ENCODE results near the gene FLCN.

The FLCN gene

DNA sequence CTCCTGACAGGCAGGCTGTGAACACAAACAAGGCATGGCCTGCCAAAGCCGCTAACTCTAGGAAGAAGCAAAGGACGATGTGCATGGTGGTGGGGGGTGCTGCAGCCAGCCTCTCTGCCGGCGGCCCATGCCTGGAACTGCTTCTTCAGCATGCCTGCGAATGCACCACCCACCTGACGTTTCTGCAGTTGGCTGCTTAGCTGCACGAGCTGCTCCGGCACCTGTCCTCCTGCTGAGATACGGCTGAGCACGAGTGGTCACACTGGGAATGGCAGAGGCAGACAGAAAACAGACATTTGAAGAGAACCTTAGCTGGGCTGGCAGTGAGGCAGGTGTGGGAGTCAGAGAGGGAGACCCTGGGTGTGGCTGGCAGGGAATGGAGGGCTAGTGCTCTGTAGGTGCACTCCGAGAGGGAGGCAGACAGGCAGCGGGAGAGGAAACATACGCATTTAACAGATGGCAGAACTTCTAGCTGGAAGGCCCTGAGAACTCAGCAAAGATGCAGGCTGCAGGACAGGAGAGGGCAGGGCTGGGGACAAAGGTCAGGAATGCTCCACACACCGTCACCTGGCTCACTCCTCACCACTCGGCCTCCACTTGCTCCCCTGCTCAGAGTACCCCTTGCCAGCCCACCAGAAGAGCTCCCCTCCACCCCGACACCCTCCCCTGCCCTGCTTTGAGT lies 5.2 kb downstream of the FLCN start:
- H3K4me1 ChIP-seq (ENCODE audit: insufficient read depth, low read length): peaks cover 8% of the 10 kb centered on the region
- H3K4me3 ChIP-seq (ENCODE audit: low read length): no peak overlapping the region
- no peaks in the 10 kb centered on the region for H3K9me3 ChIP-seq (ENCODE audit: insufficient read depth, low read depth, low read length)
- H3K36me3 ChIP-seq (ENCODE audit: insufficient read depth, low read depth, low read length): peaks cover 57% of the 10 kb centered on the region
- H3K9ac ChIP-seq (ENCODE audit: low read depth, low read length): no peak overlapping the region
- no peak overlapping the region for H3K27ac ChIP-seq (ENCODE audit: low read length)
- H3K27me3 ChIP-seq (ENCODE audit: insufficient read depth, low read length): no peaks in the 10 kb centered on the region

DNA sequence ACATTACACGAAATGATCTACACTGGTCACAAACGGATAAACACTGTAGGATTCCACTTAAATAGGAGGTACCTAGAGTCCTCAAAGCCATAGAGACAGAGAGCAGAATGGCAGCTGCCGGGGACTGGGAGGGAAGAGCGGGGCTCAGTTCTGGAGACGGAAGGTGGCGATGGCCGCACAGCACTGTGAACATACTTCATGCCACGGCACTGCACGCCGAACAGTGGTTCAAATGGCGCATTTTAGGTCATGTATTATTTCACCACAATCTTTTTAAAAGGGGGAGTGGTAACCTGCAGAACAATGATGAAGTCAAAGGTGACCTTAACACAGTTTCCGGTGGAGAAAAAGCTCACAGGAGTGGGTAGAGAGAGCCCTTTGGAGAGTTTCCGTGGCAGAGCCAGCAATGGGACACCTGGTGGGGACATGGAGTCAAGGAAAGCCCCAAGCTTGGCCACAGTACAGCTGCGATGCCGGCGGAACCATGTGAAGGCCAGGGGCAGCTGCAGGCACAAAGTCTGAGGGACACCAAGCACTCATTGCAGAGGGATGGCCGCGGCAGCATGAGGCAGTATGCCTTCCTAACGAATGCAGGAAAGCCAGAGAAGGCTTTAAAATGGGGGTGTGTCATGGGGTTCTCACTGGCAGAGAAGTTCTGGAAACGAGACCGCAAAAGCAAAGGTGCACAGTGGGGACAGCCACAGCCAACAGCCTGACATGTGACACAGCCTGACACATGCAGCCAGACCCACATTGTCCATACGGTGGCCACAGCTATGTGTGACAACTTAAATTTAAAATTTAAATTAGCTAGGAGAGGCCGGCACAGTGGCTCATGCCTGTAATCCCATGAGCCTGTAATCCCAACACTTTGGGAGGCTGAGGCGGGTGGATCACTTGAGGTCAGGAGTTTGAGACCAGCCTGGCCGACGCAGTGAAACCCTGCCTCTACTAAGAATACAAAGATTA lies 7.3 kb downstream of the FLCN start:
- H3K27me3 ChIP-seq (ENCODE audit: insufficient read depth, low read length): no peaks in the 10 kb centered on the region
- H3K27ac ChIP-seq (ENCODE audit: low read length): no peak overlapping the region
- peaks cover 78% of the 10 kb centered on the region for H3K36me3 ChIP-seq (ENCODE audit: insufficient read depth, low read depth, low read length)
- H3K9me3 ChIP-seq (ENCODE audit: insufficient read depth, low read depth, low read length): no peaks in the 10 kb centered on the region
- H3K9ac ChIP-seq (ENCODE audit: low read depth, low read length): no peak overlapping the region
- H3K4me3 ChIP-seq (ENCODE audit: low read length): no peak overlapping the region
- H3K4me1 ChIP-seq (ENCODE audit: insufficient read depth, low read length): no peaks in the 10 kb centered on the region

DNA sequence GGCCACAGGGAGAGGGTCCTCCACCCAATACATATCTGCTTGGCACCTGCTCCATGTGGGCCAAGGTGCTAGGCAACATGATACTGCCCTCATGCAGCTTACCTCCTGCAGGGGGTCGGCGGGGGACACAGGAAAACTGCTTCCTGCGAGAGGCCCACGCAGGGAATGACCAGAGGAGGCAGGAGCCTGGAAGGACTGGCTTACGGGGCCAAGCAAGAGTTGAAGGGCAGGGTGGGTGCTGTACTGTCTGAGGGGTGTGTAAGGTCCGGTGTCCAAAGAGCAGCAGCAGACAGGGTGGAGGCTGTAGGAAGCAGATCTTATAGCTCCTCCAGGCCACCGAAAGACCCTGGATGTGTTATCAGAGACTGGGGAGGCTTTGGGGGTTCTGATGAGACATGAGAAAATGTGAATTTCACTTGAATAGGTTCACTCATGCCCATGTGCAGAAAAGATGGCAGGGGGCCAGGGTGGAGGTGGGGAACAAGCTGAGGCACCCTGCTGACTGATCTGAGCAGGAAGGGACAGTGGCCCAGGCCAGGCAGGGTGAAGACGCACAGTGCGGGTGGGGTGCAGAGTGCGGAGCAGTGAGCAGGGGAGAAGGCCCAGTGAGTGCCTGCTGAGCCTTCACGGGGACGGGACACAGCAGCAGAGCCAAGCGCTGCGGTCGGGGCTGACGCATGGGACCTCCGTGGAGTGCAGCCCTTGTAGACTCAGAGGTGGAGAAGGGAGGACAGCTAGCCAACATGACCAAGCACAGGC lies 8.3 kb downstream of the FLCN start:
- Histone ChIP-seq H3K9me3 (ENCODE audit: insufficient read depth, low read depth, low read length) (no peaks in the 10 kb centered on the region), H3K36me3 (ENCODE audit: insufficient read depth, low read depth, low read length) (peaks cover 88% of the 10 kb centered on the region), H3K9ac (ENCODE audit: low read depth, low read length) (no peak overlapping the region), H3K4me3 (ENCODE audit: low read length) (no peak overlapping the region), H3K27me3 (ENCODE audit: insufficient read depth, low read length) (no peaks in the 10 kb centered on the region), H3K27ac (ENCODE audit: low read length) (no peak overlapping the region), H3K4me1 (ENCODE audit: insufficient read depth, low read length) (no peaks in the 10 kb centered on the region)

DNA sequence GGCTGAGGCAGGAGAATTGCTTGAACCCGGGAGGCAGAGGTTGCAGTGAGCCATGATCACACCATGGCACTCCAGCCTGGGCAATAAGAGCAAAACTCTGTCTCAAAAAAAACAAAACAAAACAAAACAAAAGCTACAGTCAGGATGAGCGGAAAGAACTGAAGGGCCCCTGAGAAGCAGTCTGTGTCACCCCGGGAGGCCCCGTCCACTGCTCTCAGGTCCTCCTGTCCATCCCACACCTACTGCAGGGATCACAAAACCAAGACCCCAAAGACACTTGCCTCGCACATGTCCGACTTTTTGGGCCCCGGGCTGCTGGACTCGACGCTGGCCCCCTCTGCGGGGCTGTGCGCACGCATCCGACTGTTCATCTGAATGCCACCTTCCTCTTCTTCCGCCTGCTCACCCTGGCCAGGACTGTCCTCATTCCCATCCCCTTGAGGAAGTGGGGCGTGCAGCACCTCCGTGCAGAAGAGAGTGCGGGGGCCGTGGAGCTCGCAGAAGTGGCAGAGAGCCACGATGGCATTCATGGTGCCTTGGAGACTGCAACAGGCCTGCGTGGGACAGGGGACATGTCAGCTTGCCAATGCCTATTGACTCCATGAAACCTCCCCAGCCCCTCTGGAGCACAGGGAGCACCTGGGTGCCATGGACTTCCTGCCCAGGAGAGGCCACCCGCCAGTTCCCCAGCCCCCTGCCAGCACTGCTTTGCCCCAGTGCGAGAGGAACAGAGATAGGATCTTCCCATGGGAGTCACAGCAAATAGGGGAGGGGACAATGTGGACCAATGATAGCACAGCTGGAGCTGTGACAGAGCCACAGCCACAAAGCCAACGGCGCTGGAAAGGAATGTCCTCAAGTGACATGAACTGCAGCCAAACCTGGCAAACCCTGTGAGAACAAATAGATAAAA lies 9.1 kb downstream of the FLCN start:
- no peak overlapping the region for H3K9ac ChIP-seq (ENCODE audit: low read depth, low read length)
- peaks cover 96% of the 10 kb centered on the region for H3K36me3 ChIP-seq (ENCODE audit: insufficient read depth, low read depth, low read length)
- no peak overlapping the region for H3K27ac ChIP-seq (ENCODE audit: low read length)
- no peaks in the 10 kb centered on the region for H3K4me1 ChIP-seq (ENCODE audit: insufficient read depth, low read length)
- no peaks in the 10 kb centered on the region for H3K9me3 ChIP-seq (ENCODE audit: insufficient read depth, low read depth, low read length)
- H3K27me3 ChIP-seq (ENCODE audit: insufficient read depth, low read length): no peaks in the 10 kb centered on the region
- no peak overlapping the region for H3K4me3 ChIP-seq (ENCODE audit: low read length)

DNA sequence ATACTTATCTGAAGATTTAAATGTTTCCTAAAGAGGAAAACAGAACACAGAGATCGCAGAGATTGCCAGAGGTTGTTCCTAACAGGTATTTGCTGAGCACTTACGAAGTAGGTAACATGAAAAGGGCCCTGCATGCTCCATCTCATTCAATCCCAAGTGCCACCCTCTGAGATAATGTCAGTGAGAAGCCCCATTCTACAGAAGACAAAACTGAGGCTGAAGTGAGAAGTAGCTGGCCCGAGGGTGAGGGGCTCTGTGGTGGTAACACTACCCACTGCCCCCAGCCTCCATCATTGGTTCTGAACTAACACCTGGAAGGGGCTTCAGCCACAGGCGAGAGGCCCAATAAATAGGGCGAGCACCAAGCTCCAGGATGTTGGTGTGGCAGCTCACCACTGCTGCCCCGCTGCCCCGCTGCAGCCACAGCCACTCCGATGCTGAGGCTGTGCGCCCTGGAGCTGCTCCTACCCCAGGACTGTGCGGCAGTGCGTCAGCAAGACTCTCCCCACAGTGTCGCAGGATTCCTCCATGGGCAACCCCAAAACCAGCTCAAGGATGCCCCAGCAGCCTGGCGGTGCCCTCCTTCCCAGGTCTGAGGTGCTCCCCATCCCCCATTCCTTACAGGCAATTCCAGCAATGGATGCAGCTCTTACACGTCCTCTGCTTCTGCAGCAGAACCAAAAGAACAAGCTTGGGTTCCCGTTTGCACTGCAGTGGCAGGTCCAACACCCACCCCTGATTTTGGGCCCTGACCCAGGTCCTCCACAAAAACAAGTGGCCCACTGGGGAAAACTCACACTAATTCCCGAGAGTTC lies 10.3 kb downstream of the FLCN start:
- H3K9ac ChIP-seq (ENCODE audit: low read depth, low read length): no peak overlapping the region
- peaks cover 96% of the 10 kb centered on the region for H3K36me3 ChIP-seq (ENCODE audit: insufficient read depth, low read depth, low read length)
- no peaks in the 10 kb centered on the region for H3K4me1 ChIP-seq (ENCODE audit: insufficient read depth, low read length)
- H3K27me3 ChIP-seq (ENCODE audit: insufficient read depth, low read length): no peaks in the 10 kb centered on the region
- no peaks in the 10 kb centered on the region for H3K9me3 ChIP-seq (ENCODE audit: insufficient read depth, low read depth, low read length)
- no peak overlapping the region for H3K4me3 ChIP-seq (ENCODE audit: low read length)
- H3K27ac ChIP-seq (ENCODE audit: low read length): no peak overlapping the region

DNA sequence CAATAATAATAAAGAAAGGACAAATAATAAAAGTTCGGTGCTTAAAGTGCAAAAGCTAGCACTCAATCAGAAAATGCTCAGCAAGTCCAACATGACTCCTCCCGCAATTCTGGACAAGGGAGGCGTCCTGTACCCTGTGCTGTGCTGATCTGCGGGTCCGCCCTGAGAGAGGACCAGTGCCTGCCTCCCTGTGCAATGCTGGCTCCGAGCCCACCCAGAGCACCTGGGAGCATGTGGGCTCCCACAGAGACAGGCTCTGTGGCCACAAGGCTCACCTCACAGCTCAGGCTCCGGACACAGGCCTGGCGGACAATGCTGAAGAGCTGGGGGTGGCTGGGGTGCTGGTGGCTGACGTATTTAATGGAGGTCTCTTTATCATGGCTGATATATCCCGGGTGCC lies 11.1 kb downstream of the FLCN start:
- Histone ChIP-seq H3K9ac (ENCODE audit: low read depth, low read length) (no peak overlapping the region), H3K4me3 (ENCODE audit: low read length) (no peak overlapping the region), H3K27me3 (ENCODE audit: insufficient read depth, low read length) (no peaks in the 10 kb centered on the region), H3K9me3 (ENCODE audit: insufficient read depth, low read depth, low read length) (no peaks in the 10 kb centered on the region), H3K4me1 (ENCODE audit: insufficient read depth, low read length) (no peaks in the 10 kb centered on the region), H3K36me3 (ENCODE audit: insufficient read depth, low read depth, low read length) (peaks cover 97% of the 10 kb centered on the region), H3K27ac (ENCODE audit: low read length) (no peak overlapping the region)

DNA sequence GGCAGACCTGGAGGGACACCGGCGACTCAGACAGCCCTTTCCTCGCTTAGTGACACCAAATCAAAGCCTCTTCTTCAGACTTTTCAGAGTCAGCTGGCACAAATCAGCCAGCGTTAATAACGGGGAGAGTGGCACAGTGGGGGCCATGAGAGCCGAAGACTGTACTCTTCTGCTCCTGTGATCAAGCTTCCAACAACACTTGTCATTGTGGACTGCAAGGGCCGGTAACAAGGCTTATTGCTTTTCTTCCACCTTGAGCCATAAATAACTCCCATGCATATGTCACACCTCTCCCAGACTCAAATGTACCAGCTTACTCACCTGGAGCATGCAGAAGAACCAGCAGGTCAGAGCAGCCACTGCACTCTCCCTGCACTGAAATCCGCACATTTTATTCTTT lies 12.8 kb downstream of the FLCN start:
- Histone ChIP-seq H3K27me3 (ENCODE audit: insufficient read depth, low read length) (no peaks in the 10 kb centered on the region), H3K36me3 (ENCODE audit: insufficient read depth, low read depth, low read length) (peaks cover 100% of the 10 kb centered on the region), H3K4me1 (ENCODE audit: insufficient read depth, low read length) (no peaks in the 10 kb centered on the region), H3K4me3 (ENCODE audit: low read length) (no peak overlapping the region), H3K9ac (ENCODE audit: low read depth, low read length) (no peak overlapping the region), H3K27ac (ENCODE audit: low read length) (no peak overlapping the region), H3K9me3 (ENCODE audit: insufficient read depth, low read depth, low read length) (no peaks in the 10 kb centered on the region)

DNA sequence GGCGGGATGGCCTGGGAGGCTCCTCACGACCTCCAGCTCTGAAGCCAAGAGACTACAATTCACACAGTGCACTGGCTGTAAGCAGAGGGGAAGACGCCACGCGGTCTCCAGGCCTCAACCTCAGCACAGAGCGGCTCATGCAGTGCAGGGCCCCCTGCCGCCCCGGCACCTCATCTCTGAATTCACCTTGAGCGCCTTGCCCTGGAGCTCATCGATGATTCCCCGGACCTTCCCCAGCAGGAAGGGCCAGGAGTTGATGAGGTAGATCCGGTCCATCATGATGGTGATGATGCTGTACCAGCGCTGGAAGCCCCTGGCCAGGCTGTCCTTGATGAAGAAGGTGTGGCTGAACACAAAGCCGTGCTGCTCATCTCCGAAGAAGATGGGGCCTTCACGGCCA lies 13.2 kb downstream of the FLCN start:
- no peak overlapping the region for H3K9ac ChIP-seq (ENCODE audit: low read depth, low read length)
- peaks cover 100% of the 10 kb centered on the region for H3K36me3 ChIP-seq (ENCODE audit: insufficient read depth, low read depth, low read length)
- no peaks in the 10 kb centered on the region for H3K9me3 ChIP-seq (ENCODE audit: insufficient read depth, low read depth, low read length)
- no peak overlapping the region for H3K27ac ChIP-seq (ENCODE audit: low read length)
- H3K27me3 ChIP-seq (ENCODE audit: insufficient read depth, low read length): no peaks in the 10 kb centered on the region
- no peaks in the 10 kb centered on the region for H3K4me1 ChIP-seq (ENCODE audit: insufficient read depth, low read length)
- no peak overlapping the region for H3K4me3 ChIP-seq (ENCODE audit: low read length)

DNA sequence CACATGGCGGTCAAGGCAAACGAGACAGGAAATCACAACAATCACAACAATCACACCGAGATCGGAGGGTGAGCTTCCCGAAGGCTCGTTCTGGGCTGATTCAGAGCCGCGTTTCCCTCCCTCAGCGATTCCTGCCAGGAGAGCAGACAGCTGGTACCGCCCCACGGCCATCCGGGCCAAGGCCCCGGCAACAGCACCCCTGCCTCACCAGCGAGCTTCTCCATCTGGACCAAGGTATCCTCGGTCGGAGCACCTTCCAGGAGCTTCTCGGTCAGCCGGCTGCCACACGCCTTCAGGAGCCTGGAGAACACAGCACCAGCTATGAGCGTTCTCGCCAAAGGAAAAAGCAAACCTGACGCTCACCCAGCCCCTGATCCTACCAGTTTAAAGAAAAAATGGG lies 15.6 kb downstream of the FLCN start:
- Histone ChIP-seq H3K9ac (ENCODE audit: low read depth, low read length) (no peak overlapping the region), H3K36me3 (ENCODE audit: insufficient read depth, low read depth, low read length) (peaks cover 100% of the 10 kb centered on the region), H3K9me3 (ENCODE audit: insufficient read depth, low read depth, low read length) (no peaks in the 10 kb centered on the region), H3K4me1 (ENCODE audit: insufficient read depth, low read length) (no peaks in the 10 kb centered on the region), H3K4me3 (ENCODE audit: low read length) (no peak overlapping the region), H3K27me3 (ENCODE audit: insufficient read depth, low read length) (no peaks in the 10 kb centered on the region), H3K27ac (ENCODE audit: low read length) (no peak overlapping the region)

DNA sequence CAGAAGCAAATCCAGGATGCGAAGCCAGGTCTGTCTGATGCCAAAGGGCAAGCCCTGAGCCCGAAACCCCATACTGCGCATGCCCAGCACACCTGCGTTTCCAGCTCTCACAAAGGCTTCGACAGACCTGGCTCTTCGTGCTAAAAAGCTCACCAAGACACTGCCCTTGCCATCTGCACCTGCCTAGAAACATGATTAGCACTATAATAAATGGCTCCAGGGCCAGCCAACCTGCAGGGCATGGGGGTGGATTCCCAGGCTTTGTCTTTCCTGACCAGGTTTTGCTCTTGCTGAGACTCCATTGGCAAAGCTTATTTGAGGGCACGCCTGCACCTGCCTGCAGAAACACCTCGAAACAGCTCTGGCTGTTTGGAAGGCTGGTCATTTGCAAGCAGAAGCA lies 16.4 kb downstream of the FLCN start:
- Histone ChIP-seq H3K9me3 (ENCODE audit: insufficient read depth, low read depth, low read length) (no peaks in the 10 kb centered on the region), H3K4me1 (ENCODE audit: insufficient read depth, low read length) (no peaks in the 10 kb centered on the region), H3K4me3 (ENCODE audit: low read length) (no peak overlapping the region), H3K27me3 (ENCODE audit: insufficient read depth, low read length) (no peaks in the 10 kb centered on the region), H3K9ac (ENCODE audit: low read depth, low read length) (no peak overlapping the region), H3K36me3 (ENCODE audit: insufficient read depth, low read depth, low read length) (peaks cover 100% of the 10 kb centered on the region), H3K27ac (ENCODE audit: low read length) (no peak overlapping the region)

Data from iPS-20b (cell line).